Measurements from ENCODE around the gene ACCS. TPM values are rescaled to one million over a fixed set of nuclear protein-coding genes. Genes with fewer than 3 reads are reported as not detected.

ACCS gene
- total and polyA plus RNA-seq, 2 donors: 14.2 to 29.2 TPM

GRCh38 chr11:44031549-44031948, 34.5 kb upstream of the ACCS start:
- Histone ChIP-seq H3K4me1 (ENCODE audit: insufficient read depth) (no peaks in the 10 kb centered on the region), H3K27ac (ENCODE audit: low read depth) (no peak overlapping the region), H3K4me3 (ENCODE audit: low read depth, low read length) (no peak overlapping the region), H3K36me3 (ENCODE audit: insufficient read depth) (no peaks in the 10 kb centered on the region)
- no peak for DNase-seq (ENCODE audit: extremely low spot score)
- 95% methylated on average over 5 of the region's 5 CpGs for WGBS

GRCh38 chr11:44032299-44033085, 33.6 kb upstream of the ACCS start:
- no peaks in the 10 kb centered on the region for H3K36me3 ChIP-seq (ENCODE audit: insufficient read depth)
- H3K4me1 ChIP-seq (ENCODE audit: insufficient read depth): no peaks in the 10 kb centered on the region
- WGBS: 69% methylated on average over 15 of the region's 15 CpGs
- no peak for DNase-seq (ENCODE audit: extremely low spot score)
- no peak overlapping the region for H3K27ac ChIP-seq (ENCODE audit: low read depth)
- H3K4me3 ChIP-seq (ENCODE audit: low read depth, low read length): no peak overlapping the region

GRCh38 chr11:44033411-44033850, 32.6 kb upstream of the ACCS start:
- H3K4me1 ChIP-seq (ENCODE audit: insufficient read depth): no peaks in the 10 kb centered on the region
- H3K36me3 ChIP-seq (ENCODE audit: insufficient read depth): no peaks in the 10 kb centered on the region
- WGBS: 50% methylated on average over 3 of the region's 3 CpGs
- no peak overlapping the region for H3K4me3 ChIP-seq (ENCODE audit: low read depth, low read length)
- H3K27ac ChIP-seq (ENCODE audit: low read depth): peak overlapping the region; percentile 12
- DNase-seq (ENCODE audit: extremely low spot score): no peak

GRCh38 chr11:44033856-44034255, 32.2 kb upstream of the ACCS start:
- no peak overlapping the region for H3K27ac ChIP-seq (ENCODE audit: low read depth)
- no peak overlapping the region for H3K4me3 ChIP-seq (ENCODE audit: low read depth, low read length)
- WGBS: 57% methylated on average over 3 of the region's 3 CpGs
- DNase-seq (ENCODE audit: extremely low spot score): no peak
- H3K36me3 ChIP-seq (ENCODE audit: insufficient read depth): no peaks in the 10 kb centered on the region
- no peaks in the 10 kb centered on the region for H3K4me1 ChIP-seq (ENCODE audit: insufficient read depth)

- no peak overlapping the region for H3K4me3 ChIP-seq (ENCODE audit: low read depth, low read length)
- H3K27ac ChIP-seq (ENCODE audit: low read depth): no peak overlapping the region
- no peaks in the 10 kb centered on the region for H3K4me1 ChIP-seq (ENCODE audit: insufficient read depth)
- no peaks in the 10 kb centered on the region for H3K36me3 ChIP-seq (ENCODE audit: insufficient read depth)
- no peak for DNase-seq (ENCODE audit: extremely low spot score)
These were observed 31.4 kb upstream of the ACCS start for GRCh38 chr11:44034639-44035038.

GRCh38 chr11:44036811-44037657, 29.0 kb upstream of the ACCS start:
- H3K27ac ChIP-seq (ENCODE audit: low read depth): no peak overlapping the region
- no peak overlapping the region for H3K4me3 ChIP-seq (ENCODE audit: low read depth, low read length)
- H3K36me3 ChIP-seq (ENCODE audit: insufficient read depth): no peaks in the 10 kb centered on the region
- WGBS: 14% methylated on average over 12 of the region's 12 CpGs
- H3K4me1 ChIP-seq (ENCODE audit: insufficient read depth): no peaks in the 10 kb centered on the region
- peak; percentile 78 for DNase-seq (ENCODE audit: extremely low spot score)

- Histone ChIP-seq H3K27ac (ENCODE audit: low read depth) (no peak overlapping the region), H3K4me3 (ENCODE audit: low read depth, low read length) (no peak overlapping the region), H3K4me1 (ENCODE audit: insufficient read depth) (no peaks in the 10 kb centered on the region), H3K36me3 (ENCODE audit: insufficient read depth) (no peaks in the 10 kb centered on the region)
- WGBS: 83% methylated on average over 2 of the region's 2 CpGs
- DNase-seq (ENCODE audit: extremely low spot score): no peak
These were observed 28.4 kb upstream of the ACCS start for GRCh38 chr11:44037658-44037998.

- H3K4me1 ChIP-seq (ENCODE audit: insufficient read depth): no peaks in the 10 kb centered on the region
- WGBS: 78% methylated on average over 2 of the region's 2 CpGs
- H3K4me3 ChIP-seq (ENCODE audit: low read depth, low read length): no peak overlapping the region
- H3K27ac ChIP-seq (ENCODE audit: low read depth): no peak overlapping the region
- no peaks in the 10 kb centered on the region for H3K36me3 ChIP-seq (ENCODE audit: insufficient read depth)
- no peak for DNase-seq (ENCODE audit: extremely low spot score)
These were observed 22.9 kb upstream of the ACCS start for GRCh38 chr11:44043157-44043556.

GRCh38 chr11:44046182-44046581, 19.9 kb upstream of the ACCS start:
- no peak for DNase-seq (ENCODE audit: extremely low spot score)
- Histone ChIP-seq H3K4me3 (ENCODE audit: low read depth, low read length) (no peak overlapping the region), H3K36me3 (ENCODE audit: insufficient read depth) (no peaks in the 10 kb centered on the region), H3K27ac (ENCODE audit: low read depth) (no peak overlapping the region), H3K4me1 (ENCODE audit: insufficient read depth) (no peaks in the 10 kb centered on the region)
- WGBS: 82% methylated on average over 2 of the region's 2 CpGs

GRCh38 chr11:44047298-44047697, 18.8 kb upstream of the ACCS start:
- DNase-seq (ENCODE audit: extremely low spot score): no peak
- 57% methylated on average over 2 of the region's 2 CpGs for WGBS

GRCh38 chr11:44047931-44048431, 18.1 kb upstream of the ACCS start, which contains the start of gene ACCSL:
TSS of gene ACCSL (plus strand) at chr11:44047981. CDS start at chr11:44048037, 56 bp downstream.
- no peaks in the 10 kb centered on the region for H3K36me3 ChIP-seq (ENCODE audit: insufficient read depth)
- H3K4me1 ChIP-seq (ENCODE audit: insufficient read depth): no peaks in the 10 kb centered on the region
- no peak for DNase-seq (ENCODE audit: extremely low spot score)
- WGBS: 85% methylated on average over 12 of the region's 12 CpGs
- no peak within 1 kb of the TSS for H3K4me3 ChIP-seq (ENCODE audit: low read depth, low read length)
- H3K27ac ChIP-seq (ENCODE audit: low read depth): no peak within 1 kb of the TSS

More at GRCh38 chr11:44047298-44047697, 18.8 kb upstream of the ACCS start:
- H3K4me1 ChIP-seq (ENCODE audit: insufficient read depth): no peaks in the 10 kb centered on the region
- no peak overlapping the region for H3K27ac ChIP-seq (ENCODE audit: low read depth)
- no peaks in the 10 kb centered on the region for H3K36me3 ChIP-seq (ENCODE audit: insufficient read depth)
- H3K4me3 ChIP-seq (ENCODE audit: low read depth, low read length): no peak overlapping the region

GRCh38 chr11:44049832-44050231, 16.2 kb upstream of the ACCS start:
- no peak overlapping the region for H3K4me3 ChIP-seq (ENCODE audit: low read depth, low read length)
- H3K27ac ChIP-seq (ENCODE audit: low read depth): no peak overlapping the region
- no peaks in the 10 kb centered on the region for H3K36me3 ChIP-seq (ENCODE audit: insufficient read depth)
- DNase-seq (ENCODE audit: extremely low spot score): no peak
- 84% methylated on average over 3 of the region's 3 CpGs for WGBS
- no peaks in the 10 kb centered on the region for H3K4me1 ChIP-seq (ENCODE audit: insufficient read depth)

GRCh38 chr11:44051171-44051570, 14.9 kb upstream of the ACCS start:
- DNase-seq (ENCODE audit: extremely low spot score): no peak
- Histone ChIP-seq H3K4me3 (ENCODE audit: low read depth, low read length) (no peak overlapping the region), H3K4me1 (ENCODE audit: insufficient read depth) (no peaks in the 10 kb centered on the region), H3K27ac (ENCODE audit: low read depth) (no peak overlapping the region), H3K36me3 (ENCODE audit: insufficient read depth) (no peaks in the 10 kb centered on the region)
- WGBS: 94% methylated on average over 4 of the region's 4 CpGs

- H3K4me3 ChIP-seq (ENCODE audit: low read depth, low read length): no peak overlapping the region
- 76% methylated on average over 6 of the region's 6 CpGs for WGBS
These were observed 8.7 kb upstream of the ACCS start for GRCh38 chr11:44057340-44057739.

More at GRCh38 chr11:44057340-44057739, 8.7 kb upstream of the ACCS start:
- H3K27ac ChIP-seq (ENCODE audit: low read depth): no peak overlapping the region
- no peaks in the 10 kb centered on the region for H3K4me1 ChIP-seq (ENCODE audit: insufficient read depth)
- H3K36me3 ChIP-seq (ENCODE audit: insufficient read depth): no peaks in the 10 kb centered on the region
- no peak for DNase-seq (ENCODE audit: extremely low spot score)
